Thyroid gland (tissue), 4 donors: ENCODE data around the gene SARDH.

Experiments
- POLR2A ChIP-seq, 2 donors: fragments of 450-650 bp; IDR thresholded peaks; one replicate each; pipeline ENCODE4 v1.6.1; 2017; ENCODE audit warnings: antibody characterized with exemption in 2 of 2, mild to moderate bottlenecking in 2 of 2, moderate library complexity in 1 of 2
- TF ChIP-seq, protein P1 (sequence below), 6 experiments: fragments of 200-600 bp in 3 of 6; fragments of 450-650 bp in 3 of 6; sonication (generic) in 3 of 6; IDR thresholded peaks; one replicate each; pipeline ENCODE4 v1.5.1; 2016 to 2019; ENCODE audit warnings: antibody characterized with exemption in 6 of 6, mild to moderate bottlenecking in 2 of 6, inconsistent platforms in 1 of 6, moderate library complexity in 1 of 6

DNA sequence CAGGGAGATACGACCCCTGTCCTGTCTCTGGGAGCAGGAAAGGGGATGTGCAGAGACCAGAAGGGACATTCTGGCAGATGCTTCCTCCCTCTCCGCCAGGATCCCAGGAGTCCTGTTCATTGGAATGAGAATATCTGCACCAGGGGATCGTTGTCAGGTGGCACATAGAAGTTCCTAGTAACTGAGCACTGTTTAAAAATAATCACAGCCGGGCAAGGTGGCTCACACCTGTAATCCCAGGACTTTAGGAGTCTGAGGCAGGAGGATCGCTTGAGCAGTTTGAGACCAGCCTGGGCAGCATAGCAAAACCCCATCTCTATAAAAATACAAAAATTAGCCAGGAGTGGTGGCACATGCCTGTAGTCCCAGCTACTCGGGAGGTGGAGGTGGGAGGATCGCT, 12.3 kb downstream of the SARDH start:
- TF ChIP-seq, protein P1, sequence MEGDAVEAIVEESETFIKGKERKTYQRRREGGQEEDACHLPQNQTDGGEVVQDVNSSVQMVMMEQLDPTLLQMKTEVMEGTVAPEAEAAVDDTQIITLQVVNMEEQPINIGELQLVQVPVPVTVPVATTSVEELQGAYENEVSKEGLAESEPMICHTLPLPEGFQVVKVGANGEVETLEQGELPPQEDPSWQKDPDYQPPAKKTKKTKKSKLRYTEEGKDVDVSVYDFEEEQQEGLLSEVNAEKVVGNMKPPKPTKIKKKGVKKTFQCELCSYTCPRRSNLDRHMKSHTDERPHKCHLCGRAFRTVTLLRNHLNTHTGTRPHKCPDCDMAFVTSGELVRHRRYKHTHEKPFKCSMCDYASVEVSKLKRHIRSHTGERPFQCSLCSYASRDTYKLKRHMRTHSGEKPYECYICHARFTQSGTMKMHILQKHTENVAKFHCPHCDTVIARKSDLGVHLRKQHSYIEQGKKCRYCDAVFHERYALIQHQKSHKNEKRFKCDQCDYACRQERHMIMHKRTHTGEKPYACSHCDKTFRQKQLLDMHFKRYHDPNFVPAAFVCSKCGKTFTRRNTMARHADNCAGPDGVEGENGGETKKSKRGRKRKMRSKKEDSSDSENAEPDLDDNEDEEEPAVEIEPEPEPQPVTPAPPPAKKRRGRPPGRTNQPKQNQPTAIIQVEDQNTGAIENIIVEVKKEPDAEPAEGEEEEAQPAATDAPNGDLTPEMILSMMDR (IDR thresholded peaks at IDR 0.05): no peak
- TF ChIP-seq POLR2A (IDR thresholded peaks at IDR 0.05): no peak
